GM12878 (cell line): ENCODE data around the gene ANKRD13A. TPM values are rescaled to one million over a fixed set of nuclear protein-coding genes. Genes with fewer than 3 reads are reported as not detected.
A peak's percentile ranks its signal among the peaks of the same experiment; 100 is the strongest.

ENCODE experiments used
- ATAC-seq: fragments of 200-7000 bp; cut with Tn5 transposase; 3 replicates; pipeline ENCODE4 v1.9.1; 2020; ENCODE audit warnings: mild to moderate bottlenecking, moderate library complexity
- BruUV-seq: library from RNA; stranded (reverse); fragments of 400-500 nt; replicated peaks from 2 replicates; lab custom pipeline; 2021; lab: Mats Ljungman, UMichigan
- CTCF ChIA-PET: fragments of 300-600 bp; sonication (Branson Sonifier 250); formaldehyde crosslinking; extraction: SDS; loops from one replicate; lab custom pipeline; 2021; ENCODE audit warnings: inconsistent platforms; lab: Yijun Ruan, JAX
- POLR2A ChIA-PET: fragments of 350-600 bp; formaldehyde crosslinking; extraction: SDS; loops from one replicate; lab custom pipeline; 2021; ENCODE audit warnings: inconsistent platforms; lab: Charles Lee
- RAD21 ChIA-PET: fragments of 300-600 bp; sonication (Branson Sonifier 250); formaldehyde crosslinking; loops from one replicate; lab custom pipeline; 2023; ENCODE audit warnings: antibody characterized with exemption; ENCODE audit not compliant: unreplicated experiment; lab: Charles Lee
- SMC1A ChIA-PET: fragments of 300-600 bp; sonication (Branson Sonifier 250); formaldehyde crosslinking; loops from one replicate; lab custom pipeline; 2023; ENCODE audit not compliant: unreplicated experiment, uncharacterized antibody; lab: Charles Lee
- DNase-seq: peaks from one replicate; pipeline ENCODE4 v3.0.0-alpha.2; 2011; ENCODE audit warnings: low read depth, low spot score
- FAIRE-seq: peaks from 3 replicates; lab custom pipeline; 2011; peaks lifted over from hg19 to GRCh38; lab: Jason Lieb, UNC
- H2AFZ ChIP-seq: 2 replicates; pipeline ENCODE4 v1.6.0; 2011; ENCODE audit warnings: low read depth, low read length, control low read depth; ENCODE audit not compliant: control insufficient read depth
- H3K27ac ChIP-seq: 2 replicates; pipeline ENCODE4 v1.5.1; 2011; ENCODE audit warnings: control low read depth; ENCODE audit not compliant: control insufficient read depth, insufficient read depth
- H3K27me3 ChIP-seq, 2 experiments: replicated peaks in 1 of 2; 2 replicates each; pipeline versions ENCODE4 v1.6.0 to v1.6.1; 2011; ENCODE audit warnings: low read length in 1 of 2; ENCODE audit not compliant: control insufficient read depth in 2 of 2, insufficient read depth in 2 of 2
- H3K36me3 ChIP-seq, 2 experiments: 2 replicates each; pipeline ENCODE4 v1.5.1; 2011; ENCODE audit warnings: low read length in 1 of 2; ENCODE audit not compliant: control insufficient read depth in 2 of 2, insufficient read depth in 2 of 2
- H3K4me1 ChIP-seq: 2 replicates; pipeline ENCODE4 v1.6.1; 2011; ENCODE audit warnings: mild to moderate bottlenecking, low read length, moderate library complexity, mixed read lengths; ENCODE audit not compliant: control insufficient read depth, insufficient read depth
- H3K4me2 ChIP-seq: 2 replicates; pipeline ENCODE4 v1.6.0; 2011; ENCODE audit warnings: control low read depth; ENCODE audit not compliant: control insufficient read depth, insufficient read depth
- H3K4me3 ChIP-seq: fragments of 200-600 bp; sonication (generic); 2 replicates; pipeline ENCODE4 v1.5.1; 2016
- H3K79me2 ChIP-seq: 2 replicates; pipeline ENCODE4 v1.6.0; 2011; ENCODE audit warnings: low read length; ENCODE audit not compliant: control insufficient read depth, insufficient read depth
- H3K9ac ChIP-seq: 2 replicates; pipeline ENCODE4 v1.8.0; 2011; ENCODE audit warnings: low read length, control low read depth, mixed read lengths; ENCODE audit not compliant: control insufficient read depth, insufficient read depth
- H3K9me3 ChIP-seq: replicated peaks from 3 replicates; pipeline ENCODE4 v1.5.1; 2011; ENCODE audit warnings: mild to moderate bottlenecking, low read length; ENCODE audit not compliant: control insufficient read depth, insufficient read depth
- H4K20me1 ChIP-seq: 2 replicates; pipeline ENCODE4 v1.6.0; 2011; ENCODE audit not compliant: control insufficient read depth, insufficient read depth
- ASH2L ChIP-seq: fragments of 300-600, 200-600 bp; sonication (generic); IDR thresholded peaks from 2 replicates; pipeline ENCODE4 v1.6.1; 2017; ENCODE audit warnings: low read depth, mild to moderate bottlenecking, borderline replicate concordance
- BHLHE40 ChIP-seq, 2 experiments: fragments of 450-650 bp in 1 of 2; IDR thresholded peaks; 2 replicates each; pipeline ENCODE4 v1.6.1; 2011 to 2017; ENCODE audit warnings: low read depth in 2 of 2, borderline replicate concordance in 1 of 2, improper control_type of control experiment in 1 of 2, low read length in 1 of 2, mild to moderate bottlenecking in 1 of 2
- CREB1 ChIP-seq: IDR thresholded peaks from 2 replicates; pipeline ENCODE4 v1.6.1; 2012; ENCODE audit warnings: low read depth, mild to moderate bottlenecking, inconsistent platforms
- ETV6 ChIP-seq, 2 experiments: fragments of 450-650 bp in 1 of 2; IDR thresholded peaks in 1 of 2; conservative IDR thresholded peaks in 1 of 2; 2 replicates each; pipeline ENCODE4 v1.6.1; 2014; ENCODE audit warnings: antibody characterized with exemption in 1 of 2, borderline replicate concordance in 1 of 2, low read depth in 1 of 2, mild to moderate bottlenecking in 1 of 2, moderate library complexity in 1 of 2
- HCFC1 ChIP-seq: fragments of 150-350 bp; IDR thresholded peaks from 2 replicates; pipeline ENCODE4 v1.6.1; 2014; ENCODE audit warnings: low read length
- HDGF ChIP-seq: fragments of 450-650 bp; IDR thresholded peaks from 2 replicates; pipeline ENCODE4 v1.6.1; 2016; ENCODE audit warnings: antibody characterized with exemption
- JUNB ChIP-seq: IDR thresholded peaks from 2 replicates; pipeline ENCODE4 v1.6.1; 2016; ENCODE audit warnings: antibody characterized with exemption, mild to moderate bottlenecking
- MAX ChIP-seq: IDR thresholded peaks from 2 replicates; pipeline ENCODE4 v1.6.1; 2012; ENCODE audit warnings: low read depth, low read length, improper control_type of control experiment
- MEF2B ChIP-seq: fragments of 450-650 bp; IDR thresholded peaks from 2 replicates; pipeline ENCODE4 v1.6.1; 2018; ENCODE audit warnings: mild to moderate bottlenecking, moderate library complexity; ENCODE audit not compliant: partially characterized antibody, poor library complexity, severe bottlenecking
- MXI1 ChIP-seq: fragments of 150-350 bp; IDR thresholded peaks from 2 replicates; pipeline ENCODE4 v1.6.1; 2011; ENCODE audit warnings: low read depth, mild to moderate bottlenecking, inconsistent platforms, low read length, improper control_type of control experiment
- POLR2AphosphoS2 ChIP-seq: IDR thresholded peaks from 2 replicates; pipeline ENCODE4 v1.6.1; 2011; ENCODE audit warnings: low read depth, mild to moderate bottlenecking, low read length, improper control_type of control experiment, moderate library complexity
- SIX5 ChIP-seq: IDR thresholded peaks from 2 replicates; pipeline ENCODE4 v1.6.1; 2011; ENCODE audit warnings: mild to moderate bottlenecking, low read depth, low read length, moderate library complexity; ENCODE audit not compliant: severe bottlenecking
- TARDBP ChIP-seq: IDR thresholded peaks from 2 replicates; pipeline ENCODE4 v1.6.1; 2016; ENCODE audit warnings: borderline replicate concordance
- TBL1XR1 ChIP-seq: IDR thresholded peaks from 2 replicates; pipeline ENCODE4 v1.6.1; 2012; ENCODE audit warnings: low read depth, low read length, improper control_type of control experiment
- TCF3 ChIP-seq: IDR thresholded peaks from 2 replicates; pipeline ENCODE4 v1.6.1; 2012; ENCODE audit warnings: low read depth, mild to moderate bottlenecking, low read length, borderline replicate concordance; ENCODE audit not compliant: insufficient read depth
- ZBTB11 ChIP-seq: fragments of 450-650 bp; formaldehyde crosslinking; IDR thresholded peaks from 2 replicates; pipeline ENCODE4 v1.5.0; 2022; ENCODE audit warnings: mild to moderate bottlenecking, missing genetic modification characterization
- ZNF207 ChIP-seq: fragments of 450-650 bp; IDR thresholded peaks from 2 replicates; pipeline ENCODE4 v1.6.1; 2014; ENCODE audit warnings: antibody characterized with exemption, mild to moderate bottlenecking, borderline replicate concordance
- WGBS: methylation state at CpG from one replicate; pipeline ENCODE4 v1.1.6; 2016; ENCODE audit warnings: low lambda C conversion rate; ENCODE audit not compliant: insufficient replicate concordance, insufficient coverage; ENCODE audit errors: missing lambda C conversion rate; 5-methylcytosine and 5-hydroxymethylcytosine counted together
- in situ Hi-C: fragments of 300-500 bp; cut with MboI; formaldehyde crosslinking; loops from 9 replicates; pipeline ENCODE4 v1.14.3; 2018; ENCODE audit warnings: mixed read lengths
- intact Hi-C: fragments of 100-400 bp; cut with micrococcal nuclease; formaldehyde crosslinking; loops from one replicate; pipeline ENCODE4 v1.14.2; 2022; ENCODE audit not compliant: unreplicated experiment
- polyA plus RNA-seq, 11 experiments: library from polyadenylated mRNA; depleted of rRNA in 4 of 11; unstranded in 6 of 11; stranded (reverse) in 5 of 11; fragments of >200 nt; fragmentation: Nextera tagmentation in 4 of 11; fragmentation: Illumina TruSeq in 1 of 11; extraction: Ambion mirVana in 4 of 11; extraction: Trizol in 1 of 11; gene quantifications; 1 replicate in 1 of 11; 2 replicates in 10 of 11; pipeline versions ENCODE4 v1.2.1 to v1.2.3, GENCODE V29; 2011 to 2016; ENCODE audit warnings: inconsistent platforms in 2 of 11, missing spikeins in 2 of 11, low read depth in 1 of 11
- total RNA-seq, 4 experiments: library from RNA; depleted of rRNA in 3 of 4; stranded (reverse); fragments of >200 nt in 3 of 4; fragmentation: Illumina TruSeq in 1 of 4; extraction: Trizol in 1 of 4; gene quantifications; 2 replicates each; pipeline versions ENCODE4 v1.2.1 to v1.2.3, GENCODE V29; 2013 to 2021

Gene ANKRD13A
- total and polyA plus RNA-seq, 10 of the 15 experiments (the other 5 are each of a cell fraction or from before 2014, with no cell fraction given): 10.2 to 93.4 (median 76.5) TPM

GRCh38 chr12:109995361-109995685 lies 3.9 kb upstream of the ANKRD13A start (continued):
- TF ChIP-seq TBL1XR1 (no peak), TCF3 (no peak)
- TF ChIP-seq, all 136 proteins: peak for 0

GRCh38 chr12:109995686-109996482 lies 3.3 kb upstream of the ANKRD13A start, which contains the start of gene GIT2:
TSS of gene GIT2 (minus strand) at chr12:109996368. CDS start at chr12:109996224, 144 bp downstream.
- ChIA-PET SMC1A (interaction anchor here (0.9 to 3.7 kb wide), 6 partner anchors 9 to 107 kb away, joined by 3 to 32 read pairs (median 4); no protein-coding TSS in a partner anchor), CTCF (interaction anchor here (1.0 to 1.4 kb wide), 3 partner anchors 8 to 98 kb away, joined by 3 read pairs; no protein-coding TSS in a partner anchor), RAD21 (interaction anchor here (2.6 to 3.5 kb wide), 2 partner anchors 16 to 29 kb away, joined by 11 to 12 read pairs; no protein-coding TSS in a partner anchor), POLR2A (interaction anchor here (0.6 to 4.6 kb wide), 5 partner anchors 8 to 55 kb away, joined by 4 to 40 read pairs (median 10); no protein-coding TSS in a partner anchor)
- ATAC-seq (peak; percentile 84), FAIRE-seq (peak; percentile 52), DNase-seq (peak; percentile 85)
- intact Hi-C loops: loop anchor here (2.0 kb wide), 1 partner anchor 53 kb away; the partner anchor contains the start of gene C12orf76
- Histone ChIP-seq H3K4me1 (peaks cover 5% of the 10 kb centered on the region; the same call in 1 of the 2 replicates), H3K36me3 (peaks cover 0 to 6% of the 10 kb centered on the region in 2 experiments; a peak in 1 of 4 replicates), H4K20me1 (no peaks in the 10 kb centered on the region), H2AFZ (peak within 1 kb of the TSS; percentile 97), H3K4me2 (peak within 1 kb of the TSS; percentile 99), H3K79me2 (peaks cover 63% of the 10 kb centered on the region), H3K4me3 (peak within 1 kb of the TSS; percentile 86), H3K27me3 (no peaks in the 10 kb centered on the region), H3K9me3 (no peaks in the 10 kb centered on the region), H3K9ac (peak within 1 kb of the TSS; percentile 89), H3K27ac (peak within 1 kb of the TSS; percentile 87)
- WGBS: under 1% methylated on average over 65 of the region's 65 CpGs
- no TSS peak for BruUV-seq
- in situ Hi-C loops: no loop called here
- no peak for TF ChIP-seq ZNF207
- TF ChIP-seq BHLHE40 (IDR thresholded peaks at IDR 0.05; ENCODE audit: borderline replicate concordance in 1 of 2, low read depth in 2 of 2, low read length in 1 of 2): peak; percentile 22 to 89; a peak in 2 of 4 replicates
- no peak for TF ChIP-seq JUNB
- no peak for TF ChIP-seq MEF2B
- peak; percentile 75 for TF ChIP-seq ZBTB11 (CRISPR knock-in tag)
- 0 out of 2 replicates have a peak, but pooled peaks have one; percentile 49 for TF ChIP-seq ASH2L
- TF ChIP-seq POLR2AphosphoS2: 0 out of 2 replicates have a peak, but pooled peaks have one; percentile 57
- 0 out of 4 replicates have a peak, but pooled peaks of 1 of the 2 experiments have one; percentile 9 for TF ChIP-seq ETV6 (conservative IDR thresholded peaks at IDR 0.05 in 1 of 2, IDR thresholded peaks at IDR 0.05 in 1 of 2; ENCODE audit: borderline replicate concordance in 1 of 2, low read depth in 1 of 2)
- TF ChIP-seq SIX5: peak; percentile 70
- peak; percentile 79 for TF ChIP-seq HCFC1
- 0 out of 2 replicates have a peak, but pooled peaks have one; percentile 41 for TF ChIP-seq MAX
- no peak for TF ChIP-seq TARDBP
- 0 out of 2 replicates have a peak, but pooled peaks have one; percentile 12 for TF ChIP-seq HDGF
- peak; percentile 43; the same call in 1 of the 2 replicates for TF ChIP-seq MXI1
- peak; percentile 51; the same call in 1 of the 2 replicates for TF ChIP-seq CREB1
